Measurements from ENCODE around the gene MDK. TPM values are rescaled to one million over a fixed set of nuclear protein-coding genes. Genes with fewer than 3 reads are reported as not detected.
A peak's percentile ranks its signal among the peaks of the same experiment; 100 is the strongest.

The MDK gene
- total RNA-seq, 1 donor from 2014 or later: 0.55 TPM

- no peak for TF ChIP-seq CTCF (IDR thresholded peaks at IDR 0.05)
- Mint-ChIP-seq H3K36me3 (ENCODE audit: low read depth) (peaks cover 20% of the 10 kb centered on the region), H3K27me3 (peaks cover 24% of the 10 kb centered on the region), H3K27ac (no peak overlapping the region), H3K9me3 (no peaks in the 10 kb centered on the region), H3K4me1 (peaks cover 8% of the 10 kb centered on the region), H3K4me3 (peak overlapping the region; percentile 80)
- ChIA-PET POLR2A (no interaction called here), CTCF (interaction anchor here (1.1 kb wide), 1 partner anchor 142 kb away, joined by 3 read pairs; no protein-coding TSS in a partner anchor)
- intact Hi-C loops (cut with micrococcal nuclease): loop anchor here (1.0 to 5.0 kb wide), 2 partner anchors 12 to 33 kb away; partner anchors contain the start of gene DGKZ
- ATAC-seq (ENCODE audit: low read depth) (peak; percentile 44), DNase-seq (no peak)
These were observed 975 bp upstream of the MDK start for GRCh38 chr11:46380340-46381047.

DNA sequence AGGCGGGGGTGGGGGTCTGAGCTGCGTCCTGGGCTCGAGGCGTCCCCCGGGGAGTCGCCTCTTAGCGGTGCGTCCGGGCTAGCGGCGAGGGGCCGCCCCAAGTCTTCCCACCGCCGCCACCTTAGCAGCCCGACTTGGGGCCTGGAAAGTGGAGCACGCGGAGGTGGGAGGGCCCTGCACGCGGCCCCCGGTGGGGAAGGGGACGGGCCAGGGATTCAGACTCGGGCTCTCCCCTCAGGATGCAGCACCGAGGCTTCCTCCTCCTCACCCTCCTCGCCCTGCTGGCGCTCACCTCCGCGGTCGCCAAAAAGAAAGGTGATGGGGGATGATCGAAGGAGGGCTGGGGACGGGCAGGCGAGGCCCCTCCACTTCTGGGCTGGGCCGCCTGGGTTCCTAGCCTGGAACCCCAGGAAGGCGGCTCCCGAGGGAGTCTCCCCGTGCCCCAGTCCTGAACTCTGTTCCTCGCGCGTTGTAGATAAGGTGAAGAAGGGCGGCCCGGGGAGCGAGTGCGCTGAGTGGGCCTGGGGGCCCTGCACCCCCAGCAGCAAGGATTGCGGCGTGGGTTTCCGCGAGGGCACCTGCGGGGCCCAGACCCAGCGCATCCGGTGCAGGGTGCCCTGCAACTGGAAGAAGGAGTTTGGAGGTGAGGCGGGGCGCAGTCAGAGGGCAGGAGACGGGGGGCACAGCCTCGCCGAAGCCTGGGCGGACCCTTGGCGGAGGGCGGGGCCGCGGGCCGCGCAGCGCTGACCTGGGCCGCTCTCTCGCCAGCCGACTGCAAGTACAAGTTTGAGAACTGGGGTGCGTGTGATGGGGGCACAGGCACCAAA is 563 bp downstream of the MDK start:
- peaks cover 8% of the 10 kb centered on the region for H3K4me1 Mint-ChIP-seq
- DNase-seq: no peak

GRCh38 chr11:46382646-46383403 is 1.4 kb downstream of the MDK start:
- TF ChIP-seq CTCF (IDR thresholded peaks at IDR 0.05): no peak
- Mint-ChIP-seq H3K9me3 (no peaks in the 10 kb centered on the region), H3K4me1 (peaks cover 8% of the 10 kb centered on the region), H3K36me3 (ENCODE audit: low read depth) (peaks cover 2% of the 10 kb centered on the region), H3K27me3 (peaks cover 42% of the 10 kb centered on the region), H3K27ac (no peak overlapping the region), H3K4me3 (no peak overlapping the region)
- CTCF ChIA-PET: no interaction called here
- ATAC-seq (ENCODE audit: low read depth) (no peak), DNase-seq (no peak)
- POLR2A ChIA-PET: no interaction called here
- intact Hi-C loops (cut with micrococcal nuclease): loop anchor here (5.0 kb wide), 1 partner anchor 36 kb away; the partner anchor contains the start of gene DGKZ

More for the DNA sequence above, 563 bp downstream of the MDK start:
- POLR2A ChIA-PET: no interaction called here
- Mint-ChIP-seq H3K36me3 (ENCODE audit: low read depth) (peaks cover 10% of the 10 kb centered on the region), H3K27me3 (peaks cover 38% of the 10 kb centered on the region), H3K9me3 (no peaks in the 10 kb centered on the region), H3K27ac (no peak overlapping the region), H3K4me3 (peak overlapping the region; percentile 75)
- CTCF ChIA-PET: interaction anchor here (1.1 kb wide), 1 partner anchor 143 kb away, joined by 3 read pairs; no protein-coding TSS in a partner anchor
- TF ChIP-seq CTCF (IDR thresholded peaks at IDR 0.05): no peak
- ATAC-seq (ENCODE audit: low read depth): no peak
- intact Hi-C loops (cut with micrococcal nuclease): loop anchor here (1.0 to 5.0 kb wide), 2 partner anchors 10 to 35 kb away; partner anchors contain the start of gene DGKZ

DNA sequence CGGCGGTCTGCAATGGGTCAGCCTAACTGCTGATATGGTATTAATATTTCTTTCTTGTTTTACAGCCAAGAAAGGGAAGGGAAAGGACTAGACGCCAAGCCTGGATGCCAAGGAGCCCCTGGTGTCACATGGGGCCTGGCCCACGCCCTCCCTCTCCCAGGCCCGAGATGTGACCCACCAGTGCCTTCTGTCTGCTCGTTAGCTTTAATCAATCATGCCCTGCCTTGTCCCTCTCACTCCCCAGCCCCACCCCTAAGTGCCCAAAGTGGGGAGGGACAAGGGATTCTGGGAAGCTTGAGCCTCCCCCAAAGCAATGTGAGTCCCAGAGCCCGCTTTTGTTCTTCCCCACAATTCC is 1.9 kb downstream of the MDK start:
- ATAC-seq (ENCODE audit: low read depth): no peak
- ChIA-PET POLR2A (no interaction called here), CTCF (no interaction called here)
- Mint-ChIP-seq H3K9me3 (no peaks in the 10 kb centered on the region), H3K4me1 (peaks cover 8% of the 10 kb centered on the region), H3K36me3 (ENCODE audit: low read depth) (no peaks in the 10 kb centered on the region), H3K27me3 (peaks cover 47% of the 10 kb centered on the region), H3K4me3 (no peak overlapping the region), H3K27ac (no peak overlapping the region)
- DNase-seq: no peak
- no peak for TF ChIP-seq CTCF (IDR thresholded peaks at IDR 0.05)
- intact Hi-C loops (cut with micrococcal nuclease): loop anchor here (5.0 kb wide), 1 partner anchor 36 kb away; the partner anchor contains the start of gene DGKZ
